DOHH2 (cell line): ENCODE data around the gene XPC.

Source experiments
- H3F3A ChIP-seq: fragments of 200-600 bp; sonication (generic), shearing (Covaris generic); 2 replicates; pipeline ENCODE4 v1.6.0; 2016; ENCODE audit warnings: antibody characterized with exemption, mild to moderate bottlenecking; ENCODE audit not compliant: control insufficient read depth, insufficient read depth
- H3K27ac ChIP-seq: fragments of 200-600 bp; sonication (generic); 2 replicates; pipeline ENCODE4 v1.5.1; 2014; ENCODE audit warnings: low read depth, mild to moderate bottlenecking, low read length, moderate library complexity
- H3K27me3 ChIP-seq: fragments of 200-600 bp; sonication (generic); 2 replicates; pipeline ENCODE4 v1.6.1; 2014; ENCODE audit warnings: mild to moderate bottlenecking, low read length, mixed read lengths; ENCODE audit not compliant: control insufficient read depth
- H3K36me3 ChIP-seq: fragments of 200-600 bp; sonication (generic); 2 replicates; pipeline ENCODE4 v1.6.1; 2014; ENCODE audit warnings: mild to moderate bottlenecking, low read length, moderate library complexity, mixed read lengths; ENCODE audit not compliant: control insufficient read depth
- H3K4me1 ChIP-seq: fragments of 200-600 bp; sonication (generic); 2 replicates; pipeline ENCODE4 v1.6.1; 2014; ENCODE audit warnings: mild to moderate bottlenecking, low read length, mixed read lengths; ENCODE audit not compliant: control insufficient read depth
- H3K4me2 ChIP-seq: fragments of 200-600 bp; sonication (generic); 2 replicates; pipeline ENCODE4 v1.6.0; 2014; ENCODE audit warnings: mild to moderate bottlenecking, low read length, moderate library complexity
- H3K4me3 ChIP-seq: fragments of 200-600 bp; sonication (generic); 2 replicates; pipeline ENCODE4 v1.5.1; 2014; ENCODE audit warnings: mild to moderate bottlenecking, low read length, mixed read lengths
- H3K79me2 ChIP-seq: fragments of 200-600 bp; sonication (generic); 2 replicates; pipeline ENCODE4 v1.6.1; 2014; ENCODE audit warnings: mild to moderate bottlenecking, low read length, mixed read lengths; ENCODE audit not compliant: control insufficient read depth
- H3K9me2 ChIP-seq: fragments of 200-600 bp; sonication (generic); replicated peaks from 2 replicates; pipeline ENCODE4 v1.6.1; 2014; ENCODE audit warnings: mild to moderate bottlenecking, low read length, mixed read lengths; ENCODE audit not compliant: control insufficient read depth
- H3K9me3 ChIP-seq: fragments of 200-600 bp; sonication (generic); 2 replicates; pipeline ENCODE4 v1.6.1; 2014; ENCODE audit warnings: antibody characterized with exemption, low read length, mixed read lengths; ENCODE audit not compliant: control insufficient read depth, insufficient read depth
- H4K20me1 ChIP-seq: fragments of 200-600 bp; sonication (generic); 2 replicates; pipeline ENCODE4 v1.6.0; 2014; ENCODE audit warnings: low read depth, mild to moderate bottlenecking, antibody characterized with exemption, low read length, moderate library complexity; ENCODE audit not compliant: control insufficient read depth, insufficient read depth
- EZH2phosphoT487 ChIP-seq: fragments of 200-600 bp; sonication (generic); IDR thresholded peaks from 2 replicates; pipeline ENCODE4 v1.6.1; 2017; ENCODE audit warnings: borderline replicate concordance, mild to moderate bottlenecking, antibody characterized with exemption, low read length, moderate library complexity, mixed read lengths
- TF ChIP-seq, protein P1 (sequence below): fragments of 200-600 bp; sonication (generic); IDR thresholded peaks from one replicate; pipeline ENCODE4 v1.5.1; 2014; ENCODE audit warnings: antibody characterized with exemption, mild to moderate bottlenecking, low read depth, low read length; ENCODE audit not compliant: poor library complexity, severe bottlenecking

Gene XPC

DNA sequence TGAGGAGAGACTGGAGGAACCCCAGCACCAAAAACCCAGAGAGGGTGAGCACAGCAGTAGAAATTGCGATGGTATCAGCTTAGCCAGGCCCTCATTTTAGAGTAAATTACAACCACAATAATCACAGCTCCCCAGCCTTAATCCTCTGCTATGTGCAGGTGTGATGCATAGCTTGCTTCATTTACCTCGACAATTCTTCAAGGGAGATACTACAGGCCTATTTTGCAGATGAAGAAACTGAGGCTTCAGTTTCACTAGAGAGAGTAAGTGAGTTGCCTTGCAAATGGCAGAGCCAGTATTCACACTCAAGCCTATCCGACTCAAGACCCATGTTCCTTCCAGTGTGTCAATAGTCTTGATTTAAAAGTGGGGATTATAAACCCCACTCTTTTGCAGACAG lies 33.6 kb upstream of the XPC start:
- no peaks in the 10 kb centered on the region for H3K27me3 ChIP-seq
- no peaks in the 10 kb centered on the region for H3K36me3 ChIP-seq
- H3K4me3 ChIP-seq = no peak overlapping the region
- TF ChIP-seq, protein P1, sequence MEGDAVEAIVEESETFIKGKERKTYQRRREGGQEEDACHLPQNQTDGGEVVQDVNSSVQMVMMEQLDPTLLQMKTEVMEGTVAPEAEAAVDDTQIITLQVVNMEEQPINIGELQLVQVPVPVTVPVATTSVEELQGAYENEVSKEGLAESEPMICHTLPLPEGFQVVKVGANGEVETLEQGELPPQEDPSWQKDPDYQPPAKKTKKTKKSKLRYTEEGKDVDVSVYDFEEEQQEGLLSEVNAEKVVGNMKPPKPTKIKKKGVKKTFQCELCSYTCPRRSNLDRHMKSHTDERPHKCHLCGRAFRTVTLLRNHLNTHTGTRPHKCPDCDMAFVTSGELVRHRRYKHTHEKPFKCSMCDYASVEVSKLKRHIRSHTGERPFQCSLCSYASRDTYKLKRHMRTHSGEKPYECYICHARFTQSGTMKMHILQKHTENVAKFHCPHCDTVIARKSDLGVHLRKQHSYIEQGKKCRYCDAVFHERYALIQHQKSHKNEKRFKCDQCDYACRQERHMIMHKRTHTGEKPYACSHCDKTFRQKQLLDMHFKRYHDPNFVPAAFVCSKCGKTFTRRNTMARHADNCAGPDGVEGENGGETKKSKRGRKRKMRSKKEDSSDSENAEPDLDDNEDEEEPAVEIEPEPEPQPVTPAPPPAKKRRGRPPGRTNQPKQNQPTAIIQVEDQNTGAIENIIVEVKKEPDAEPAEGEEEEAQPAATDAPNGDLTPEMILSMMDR = no peak
- no peak for TF ChIP-seq EZH2phosphoT487
- no peaks in the 10 kb centered on the region for H3K79me2 ChIP-seq
- no peak overlapping the region for H3K4me2 ChIP-seq
- H3K27ac ChIP-seq = no peak overlapping the region
- no peaks in the 10 kb centered on the region for H3K9me3 ChIP-seq
- no peaks in the 10 kb centered on the region for H3K9me2 ChIP-seq
- H3F3A ChIP-seq = no peaks in the 10 kb centered on the region
- 0 out of 2 replicates have a peak, but pooled peaks cover 4% of the 10 kb centered on the region for H3K4me1 ChIP-seq
- H4K20me1 ChIP-seq = no peaks in the 10 kb centered on the region

DNA sequence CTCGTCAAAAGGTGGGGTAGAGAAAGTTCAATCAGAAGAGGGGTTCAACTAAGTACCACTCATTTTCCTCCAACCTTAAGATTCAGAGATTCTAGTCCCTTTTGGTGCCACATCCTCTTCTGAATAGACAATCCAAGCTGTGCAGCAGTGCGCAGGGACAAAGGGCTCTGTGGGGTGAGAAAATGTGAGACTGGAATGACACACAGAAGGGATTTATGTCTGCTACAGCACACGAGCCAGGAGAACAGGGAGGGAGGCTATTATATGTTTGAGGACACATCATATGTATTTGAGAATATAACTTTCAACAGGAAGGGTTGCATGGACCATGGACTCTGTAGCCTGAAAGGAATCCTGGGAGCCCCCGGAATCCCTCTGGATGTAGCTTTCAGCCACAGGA lies 33.2 kb upstream of the XPC start:
- no peaks in the 10 kb centered on the region for H3K9me2 ChIP-seq
- no peak overlapping the region for H3K4me3 ChIP-seq
- H3K4me2 ChIP-seq = no peak overlapping the region
- H3K27me3 ChIP-seq = no peaks in the 10 kb centered on the region
- no peak for TF ChIP-seq EZH2phosphoT487
- TF ChIP-seq, protein P1 = no peak
- no peaks in the 10 kb centered on the region for H3F3A ChIP-seq
- H3K4me1 ChIP-seq = 0 out of 2 replicates have a peak, but pooled peaks cover 4% of the 10 kb centered on the region
- no peak overlapping the region for H3K27ac ChIP-seq
- no peaks in the 10 kb centered on the region for H3K36me3 ChIP-seq
- H4K20me1 ChIP-seq = no peaks in the 10 kb centered on the region
- no peaks in the 10 kb centered on the region for H3K9me3 ChIP-seq
- no peaks in the 10 kb centered on the region for H3K79me2 ChIP-seq

DNA sequence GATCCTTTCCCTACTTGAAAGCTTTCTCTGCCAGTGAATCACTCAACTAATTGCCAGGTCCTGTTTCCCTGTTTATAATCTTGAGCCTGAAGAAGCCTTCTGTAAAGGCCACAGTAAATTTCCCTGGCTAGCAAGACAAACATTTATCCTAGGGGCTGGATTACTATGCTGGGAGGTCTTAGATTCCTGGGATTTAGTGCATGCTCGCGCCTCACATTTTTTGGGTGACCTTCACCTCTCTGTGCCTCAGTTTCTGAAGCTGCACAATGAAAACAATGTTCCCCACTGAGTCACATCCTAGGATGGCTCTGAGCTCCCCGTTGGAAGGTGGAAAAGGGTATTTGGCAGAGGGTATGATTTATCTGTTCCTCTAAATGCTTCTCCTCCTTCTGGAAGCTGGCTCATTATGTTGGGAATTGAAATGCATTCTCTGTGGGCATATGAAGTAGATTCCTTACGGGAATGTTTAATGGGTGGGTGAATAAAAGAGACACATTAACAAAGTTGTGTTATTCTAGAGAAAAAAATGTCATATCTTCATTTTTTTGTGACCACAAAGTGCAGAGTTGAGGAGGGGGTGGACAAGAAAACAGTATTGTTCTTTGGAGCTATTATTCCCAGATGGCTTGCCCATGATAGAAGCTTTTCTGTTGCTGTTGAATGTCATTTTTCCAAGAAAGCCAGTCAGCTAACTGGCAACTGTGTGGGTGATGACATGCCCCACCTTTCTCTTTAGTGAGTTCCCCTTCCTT lies 32.6 kb upstream of the XPC start:
- Histone ChIP-seq H3K79me2 (no peaks in the 10 kb centered on the region), H3K27ac (no peak overlapping the region), H3K27me3 (no peaks in the 10 kb centered on the region), H3K4me1 (0 out of 2 replicates have a peak, but pooled peaks cover 4% of the 10 kb centered on the region), H3K9me3 (no peaks in the 10 kb centered on the region), H4K20me1 (no peaks in the 10 kb centered on the region), H3F3A (no peaks in the 10 kb centered on the region), H3K36me3 (no peaks in the 10 kb centered on the region), H3K4me3 (no peak overlapping the region), H3K9me2 (no peaks in the 10 kb centered on the region), H3K4me2 (no peak overlapping the region)
- TF ChIP-seq, protein P1 = no peak
- TF ChIP-seq EZH2phosphoT487 = no peak
